BE2C (cell line): Measurements from ENCODE around the gene NCOA1.
A peak's percentile ranks its signal among the peaks of the same experiment; 100 is the strongest.

Experiments used
- DNase-seq: peaks from one replicate; pipeline ENCODE4 v3.0.0-alpha.2; 2020
- H3K27me3 ChIP-seq: fragments of 250-450 bp; sonication (Bioruptor Pico); 2 replicates; pipeline ENCODE4 v1.5.1; 2020; ENCODE audit warnings: mild to moderate bottlenecking
- H3K36me3 ChIP-seq: fragments of 250-450 bp; sonication (Bioruptor Pico); 2 replicates; pipeline ENCODE4 v1.5.1; 2020; ENCODE audit warnings: mild to moderate bottlenecking
- H3K4me1 ChIP-seq: fragments of 250-450 bp; sonication (Bioruptor Pico); 2 replicates; pipeline ENCODE4 v1.5.1; 2020
- H3K4me3 ChIP-seq: 2 replicates; pipeline ENCODE4 v1.5.1; 2011; ENCODE audit warnings: low read depth, low read length
- H3K9me3 ChIP-seq: fragments of 250-450 bp; sonication (Bioruptor Pico); 2 replicates; pipeline ENCODE4 v1.5.1; 2020
- CTCF ChIP-seq: IDR thresholded peaks from 2 replicates; pipeline ENCODE4 v1.5.1; 2012; ENCODE audit warnings: mild to moderate bottlenecking, low read depth, low read length

NCOA1 gene

GRCh38 chr2:24489465-24490180 is 1.4 kb upstream of the NCOA1 start:
- no peaks in the 10 kb centered on the region for H3K9me3 ChIP-seq
- H3K36me3 ChIP-seq, result no peaks in the 10 kb centered on the region
- no peak for TF ChIP-seq CTCF
- H3K27me3 ChIP-seq, result no peaks in the 10 kb centered on the region
- H3K4me3 ChIP-seq, result no peak overlapping the region
- no peak for DNase-seq
- H3K4me1 ChIP-seq, result peaks cover 5% of the 10 kb centered on the region

GRCh38 chr2:24490181-24490689 is 819 bp upstream of the NCOA1 start:
- H3K4me3 ChIP-seq, result peak overlapping the region; percentile 65
- H3K27me3 ChIP-seq, result no peaks in the 10 kb centered on the region
- H3K36me3 ChIP-seq, result no peaks in the 10 kb centered on the region
- H3K9me3 ChIP-seq, result no peaks in the 10 kb centered on the region
- no peak for TF ChIP-seq CTCF
- H3K4me1 ChIP-seq, result peaks cover 5% of the 10 kb centered on the region
- no peak for DNase-seq

- TF ChIP-seq CTCF, result no peak
- Histone ChIP-seq H3K36me3 (no peaks in the 10 kb centered on the region), H3K27me3 (no peaks in the 10 kb centered on the region), H3K9me3 (no peaks in the 10 kb centered on the region), H3K4me3 (peak overlapping the region; percentile 76), H3K4me1 (peaks cover 5% of the 10 kb centered on the region)
- peak; percentile 75 for DNase-seq
Observed at GRCh38 chr2:24491542-24492420, 727 bp downstream of the NCOA1 start.

GRCh38 chr2:24492421-24493279 is 1.6 kb downstream of the NCOA1 start:
- Histone ChIP-seq H3K4me1 (peaks cover 5% of the 10 kb centered on the region), H3K4me3 (peak overlapping the region; percentile 76)

GRCh38 chr2:24493713-24494112 is 2.7 kb downstream of the NCOA1 start:
- no peaks in the 10 kb centered on the region for H3K27me3 ChIP-seq
- no peak for TF ChIP-seq CTCF
- no peak overlapping the region for H3K4me3 ChIP-seq
- H3K4me1 ChIP-seq, result peaks cover 5% of the 10 kb centered on the region
- H3K9me3 ChIP-seq, result no peaks in the 10 kb centered on the region
- no peak for DNase-seq
- no peaks in the 10 kb centered on the region for H3K36me3 ChIP-seq

More at GRCh38 chr2:24492421-24493279, 1.6 kb downstream of the NCOA1 start:
- no peak for DNase-seq
- Histone ChIP-seq H3K36me3 (no peaks in the 10 kb centered on the region), H3K27me3 (no peaks in the 10 kb centered on the region), H3K9me3 (no peaks in the 10 kb centered on the region)
- TF ChIP-seq CTCF, result no peak
